Right cardiac atrium (tissue), 5 donors: Measurements from ENCODE around the gene GSDME. TPM values are rescaled to one million over a fixed set of nuclear protein-coding genes. Genes with fewer than 3 reads are reported as not detected.
A peak's percentile ranks its signal among the peaks of the same experiment; 100 is the strongest.
"Not testable (repeated sequence)": the region's sequence is repeated elsewhere in the genome, so short reads cannot be mapped to it uniquely, and the experiment has no call there.

Experiments used
- ATAC-seq, 2 donors: fragments of 200-7000 bp; cut with Tn5 transposase; one replicate each; pipeline versions ENCODE4 v1.8.0 to v1.9.1; 2020; ENCODE audit warnings: moderate library complexity in 2 of 2, mild to moderate bottlenecking in 1 of 2
- DNase-seq, 3 donors: peaks; one replicate each; pipeline ENCODE4 v3.0.0-alpha.2; 2020
- H3K27ac ChIP-seq: one replicate; pipeline ENCODE4 v1.5.1; 2013; ENCODE audit warnings: mild to moderate bottlenecking, low read length, control low read depth, moderate library complexity
- H3K27me3 ChIP-seq: one replicate; pipeline ENCODE4 v1.6.1; 2013; ENCODE audit not compliant: control insufficient read depth, insufficient read depth
- H3K4me1 ChIP-seq: one replicate; pipeline ENCODE4 v1.6.1; 2013; ENCODE audit warnings: low read length; ENCODE audit not compliant: control insufficient read depth, insufficient read depth
- H3K4me3 ChIP-seq: one replicate; pipeline ENCODE4 v1.5.1; 2013; ENCODE audit warnings: low read length, control low read depth
- H3K9me3 ChIP-seq: one replicate; pipeline ENCODE4 v1.6.1; 2013; ENCODE audit warnings: low read length; ENCODE audit not compliant: control insufficient read depth
- WGBS: extraction: QIAGEN DNeasy Blood & Tissue Kit; methylation state at CpG from one replicate; pipeline ENCODE4 v1.1.7; 2013; 5-methylcytosine and 5-hydroxymethylcytosine counted together
- intact Hi-C, 4 donors: fragments of 100-400 bp; cut with DNase I; formaldehyde crosslinking; loops; one replicate each; pipeline versions ENCODE4 v1.11.0 to v1.14.0; 2022 to 2023
- polyA plus RNA-seq: library from polyadenylated mRNA; stranded (reverse); fragments of 200-250 nt; gene quantifications from one replicate; pipeline ENCODE4 v1.2.3, GENCODE V29; 2013
- total RNA-seq, 4 donors: library from RNA; stranded (reverse); fragmentation: NEBNext Ultra II Directional; extraction: Animal tissue kit (Norgen Biotek cat#: 25700); gene quantifications; one replicate each; pipeline ENCODE4 v1.2.1, GENCODE V29; 2021
- donor health status: healthy with polysubstance abuse.
- donor health status: DM: no; HTN: yes; CAD: no.
- donor health status: DM: no; HTN: no; CAD: no.
- donor health status: DM: no; HTN: yes; CAD: no; lungs with severe emphysema.
- donor health status: DM: yes; HTN: yes; CAD: no.

The GSDME gene
- total and polyA plus RNA-seq, 5 donors, result 4.9 to 9.9 (median 5.3) TPM

GRCh38 chr7:24740871-24741270 is 16.4 kb downstream of the GSDME start:
- no peaks in the 10 kb centered on the region for H3K9me3 ChIP-seq
- no peak overlapping the region for H3K4me3 ChIP-seq
- intact Hi-C loops, result no loop called here
- H3K27ac ChIP-seq, result no peak overlapping the region
- no peak for ATAC-seq
- H3K4me1 ChIP-seq, result no peaks in the 10 kb centered on the region
- 96% methylated on average over 9 of the region's 9 CpGs for WGBS
- DNase-seq, result no peak
- no peaks in the 10 kb centered on the region for H3K27me3 ChIP-seq

DNA sequence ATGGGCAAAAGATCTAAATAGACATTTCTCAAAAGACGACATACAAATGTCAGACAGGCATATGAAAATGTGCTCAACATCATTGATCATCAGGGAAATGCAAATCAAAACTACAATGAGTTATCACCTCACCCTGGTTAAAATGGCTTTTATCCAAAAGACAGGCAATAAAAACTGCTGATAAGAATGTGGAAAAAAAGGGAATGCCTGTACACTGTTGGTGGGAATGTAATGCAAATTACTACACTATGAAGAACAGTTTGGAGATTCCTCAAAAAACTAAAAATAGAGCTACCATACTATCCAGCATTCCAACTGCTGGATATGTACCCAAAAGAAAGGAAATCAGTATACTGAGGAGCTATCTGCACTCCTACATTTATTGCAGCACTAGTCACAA is 18.0 kb downstream of the GSDME start:
- WGBS, result 85% methylated on average over 1 of the region's 1 CpG
- H3K4me1 ChIP-seq, result no peaks in the 10 kb centered on the region
- DNase-seq, result no peak
- H3K9me3 ChIP-seq, result no peaks in the 10 kb centered on the region
- no peaks in the 10 kb centered on the region for H3K27me3 ChIP-seq
- ATAC-seq, result no peak
- intact Hi-C loops, result no loop called here
- H3K27ac ChIP-seq, result no peak overlapping the region
- H3K4me3 ChIP-seq, result no peak overlapping the region

DNA sequence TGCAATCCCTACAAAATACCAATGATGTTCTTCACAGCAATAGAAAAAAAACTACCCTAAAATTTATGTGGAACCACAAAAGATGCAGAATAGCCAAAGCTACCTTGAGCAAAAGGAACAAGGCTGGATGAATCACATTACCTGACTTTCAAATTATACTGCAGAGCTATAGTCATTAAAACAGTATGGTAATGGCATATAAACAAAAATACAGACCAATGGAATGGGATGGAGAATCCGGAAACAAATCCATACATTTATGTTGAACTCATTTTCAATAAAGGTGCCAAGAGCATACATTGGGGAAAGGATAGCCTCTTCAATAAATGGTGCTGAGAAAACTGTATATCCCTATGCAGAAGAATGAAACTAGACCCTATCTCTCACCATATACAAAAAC is 18.7 kb downstream of the GSDME start:
- Histone ChIP-seq H3K4me3 (no peak overlapping the region), H3K4me1 (no peaks in the 10 kb centered on the region), H3K27ac (no peak overlapping the region), H3K27me3 (no peaks in the 10 kb centered on the region), H3K9me3 (no peaks in the 10 kb centered on the region)
- WGBS, result 97% methylated on average over 1 of the region's 1 CpG
- DNase-seq, result no peak
- no peak for ATAC-seq
- intact Hi-C loops, result no loop called here

GRCh38 chr7:24737281-24737680 is 20.0 kb downstream of the GSDME start:
- H3K4me3 ChIP-seq, result no peak overlapping the region
- H3K27ac ChIP-seq, result no peak overlapping the region
- ATAC-seq (no peak), DNase-seq (no peak)
- no peaks in the 10 kb centered on the region for H3K27me3 ChIP-seq
- peaks cover 3% of the 10 kb centered on the region for H3K4me1 ChIP-seq
- intact Hi-C loops, result no loop called here
- no peaks in the 10 kb centered on the region for H3K9me3 ChIP-seq
- 37% methylated on average over 1 of the region's 1 CpG for WGBS

DNA sequence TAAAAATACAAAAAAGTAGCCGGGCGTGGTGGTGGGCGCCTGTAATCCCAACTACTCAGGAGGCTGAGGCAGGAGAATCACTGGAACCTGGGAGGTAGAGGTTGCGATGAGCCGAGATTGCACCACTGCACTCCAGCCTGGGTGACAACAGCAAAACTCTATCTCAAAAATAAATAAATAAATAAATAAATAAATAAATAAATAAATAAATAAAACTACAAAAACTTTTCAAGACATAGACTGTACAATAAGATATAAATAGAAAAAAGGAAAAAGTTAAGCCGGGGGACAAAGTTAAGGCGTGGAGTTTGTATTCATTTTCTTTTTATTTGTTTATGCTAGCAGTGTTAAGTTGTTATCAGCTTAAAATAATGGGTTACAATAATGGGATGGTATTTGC is 21.7 kb downstream of the GSDME start:
- H3K27ac ChIP-seq, H3K4me3 ChIP-seq, intact Hi-C loops, DNase-seq, ATAC-seq, H3K9me3 ChIP-seq, H3K4me1 ChIP-seq, H3K27me3 ChIP-seq: not testable (repeated sequence)
- WGBS, result 97% methylated on average over 7 of the region's 7 CpGs

GRCh38 chr7:24734306-24734705 is 23.0 kb downstream of the GSDME start:
- intact Hi-C loops, result no loop called here
- ATAC-seq, result no peak
- no peaks in the 10 kb centered on the region for H3K27me3 ChIP-seq

DNA sequence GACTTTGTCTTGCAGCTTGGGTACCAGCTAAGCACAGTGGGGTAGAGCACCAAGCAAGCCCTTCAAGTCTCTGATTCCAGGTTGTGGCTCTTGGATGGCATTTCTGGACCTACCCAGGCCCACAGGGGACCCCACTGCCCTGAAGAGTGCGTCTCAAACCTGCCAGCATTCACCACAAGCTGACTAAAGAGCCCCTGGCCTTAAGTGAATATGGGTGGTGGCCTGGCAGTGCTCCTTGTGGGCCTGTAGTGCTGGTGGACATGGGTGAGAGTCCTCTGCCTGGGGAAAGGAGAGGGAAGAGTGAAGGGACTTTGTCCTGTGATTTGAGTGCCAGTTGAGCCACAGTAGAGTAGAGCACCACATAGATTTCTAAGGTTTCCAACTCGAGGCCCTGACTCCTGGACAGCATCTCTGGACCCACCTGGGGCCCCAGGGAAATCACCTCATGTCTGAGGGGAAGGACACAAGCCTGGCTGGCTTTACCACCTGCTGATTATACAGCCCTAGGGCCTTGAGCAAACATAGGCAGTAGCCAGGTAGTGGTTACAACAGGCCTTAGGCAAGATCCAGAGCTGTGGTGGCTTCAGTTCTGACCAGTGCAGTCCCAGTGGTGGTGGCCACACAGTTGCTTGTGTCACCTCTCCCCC is 23.7 kb downstream of the GSDME start:
- no peak for DNase-seq
- intact Hi-C loops, result no loop called here
- Histone ChIP-seq H3K27ac (no peak overlapping the region), H3K27me3 (no peaks in the 10 kb centered on the region), H3K9me3 (no peaks in the 10 kb centered on the region), H3K4me1 (peaks cover 6% of the 10 kb centered on the region), H3K4me3 (no peak overlapping the region)
- no peak for ATAC-seq
- 82% methylated on average over 2 of the region's 2 CpGs for WGBS

More at GRCh38 chr7:24734306-24734705, 23.0 kb downstream of the GSDME start:
- Histone ChIP-seq H3K4me1 (peaks cover 5% of the 10 kb centered on the region), H3K27ac (no peak overlapping the region), H3K4me3 (no peak overlapping the region), H3K9me3 (no peaks in the 10 kb centered on the region)
- DNase-seq, result no peak

- DNase-seq (no peak), ATAC-seq (no peak)
- Histone ChIP-seq H3K4me1 (peaks cover 6% of the 10 kb centered on the region), H3K27me3 (no peaks in the 10 kb centered on the region), H3K9me3 (no peaks in the 10 kb centered on the region), H3K27ac (no peak overlapping the region), H3K4me3 (no peak overlapping the region)
- intact Hi-C loops, result no loop called here
- 91% methylated on average over 4 of the region's 4 CpGs for WGBS
These were observed 24.4 kb downstream of the GSDME start for GRCh38 chr7:24732646-24733413.

GRCh38 chr7:24731313-24731712 is 26.0 kb downstream of the GSDME start:
- Histone ChIP-seq H3K9me3 (no peaks in the 10 kb centered on the region), H3K27me3 (no peaks in the 10 kb centered on the region), H3K4me1 (peaks cover 8% of the 10 kb centered on the region), H3K4me3 (no peak overlapping the region), H3K27ac (no peak overlapping the region)
- ATAC-seq, result no peak
- WGBS, result 90% methylated on average over 13 of the region's 13 CpGs
- DNase-seq, result no peak
- intact Hi-C loops, result no loop called here

DNA sequence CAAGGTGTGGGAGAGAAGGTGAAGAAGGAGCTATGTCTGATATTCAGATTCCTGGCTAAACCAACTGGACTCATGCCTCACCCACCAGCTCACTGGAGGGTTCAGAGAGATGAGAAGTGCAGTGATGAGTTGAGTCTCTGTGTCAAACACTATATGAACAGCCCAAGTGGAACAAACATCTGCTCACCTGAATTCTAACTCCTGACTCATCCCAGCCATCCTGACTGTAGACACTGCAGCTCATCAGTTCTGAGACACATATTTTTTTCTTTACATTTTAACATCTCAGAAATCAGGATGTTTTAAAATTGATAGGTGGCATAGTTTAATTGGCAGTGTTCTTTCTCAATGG is 27.3 kb downstream of the GSDME start:
- no peak overlapping the region for H3K27ac ChIP-seq
- H3K4me1 ChIP-seq, result peaks cover 8% of the 10 kb centered on the region
- intact Hi-C loops, result no loop called here
- ATAC-seq, result no peak
- DNase-seq, result no peak
- H3K4me3 ChIP-seq, result no peak overlapping the region
- no peaks in the 10 kb centered on the region for H3K9me3 ChIP-seq
- no peaks in the 10 kb centered on the region for H3K27me3 ChIP-seq

DNA sequence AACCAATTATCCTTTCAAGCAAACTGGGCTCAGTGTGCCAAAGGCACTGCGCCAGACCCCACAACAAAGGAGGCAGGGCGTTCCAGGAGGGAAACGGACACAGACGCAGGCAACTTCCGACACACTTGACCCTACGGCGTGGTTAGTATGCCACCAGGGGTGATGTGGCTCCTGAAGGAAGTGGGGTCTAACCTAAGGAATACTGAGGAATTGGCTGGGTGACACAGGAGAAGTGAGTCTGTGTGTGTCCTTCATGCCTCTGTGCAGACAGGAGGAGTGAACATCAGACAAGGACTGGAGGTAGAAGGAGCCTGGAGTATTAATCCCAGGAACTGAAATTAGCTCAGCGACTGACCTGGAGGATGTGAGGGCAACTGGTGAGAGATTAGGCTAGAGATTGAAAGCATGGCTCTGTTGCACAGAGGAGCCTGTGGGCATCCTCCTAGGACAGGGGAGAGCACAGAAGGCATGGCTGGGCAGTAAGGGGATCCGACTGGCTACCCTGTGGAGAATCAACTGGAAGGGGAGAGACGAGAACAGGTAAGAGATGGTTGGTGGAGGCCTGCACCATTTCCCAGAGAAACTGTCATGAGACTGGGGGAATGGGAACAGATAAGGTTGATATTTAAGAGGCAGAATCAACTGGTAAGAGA is 27.8 kb downstream of the GSDME start:
- intact Hi-C loops, result no loop called here
- Histone ChIP-seq H3K9me3 (no peaks in the 10 kb centered on the region), H3K4me1 (peaks cover 8% of the 10 kb centered on the region), H3K27me3 (no peaks in the 10 kb centered on the region), H3K27ac (no peak overlapping the region), H3K4me3 (no peak overlapping the region)
- ATAC-seq (peak; percentile 62 to 86), DNase-seq (peak; percentile 74 to 86 (median 85))
- WGBS, result 46% methylated on average over 10 of the region's 10 CpGs
